HEK293T (cell line): ENCODE results near the gene PLEKHA7.

Experiments used
- BHLHE40 ChIP-seq: fragments of 450-650 bp; IDR thresholded peaks from 2 replicates; pipeline ENCODE4 v1.6.1; 2016; ENCODE audit warnings: mild to moderate bottlenecking, moderate library complexity, borderline replicate concordance
- FOXM1 ChIP-seq: fragments of 450-650 bp; IDR thresholded peaks from 2 replicates; pipeline ENCODE4 v1.6.1; 2017; ENCODE audit warnings: mild to moderate bottlenecking, borderline replicate concordance
- SP1 ChIP-seq: fragments of 450-650 bp; IDR thresholded peaks from 2 replicates; pipeline ENCODE4 v1.6.1; 2017
- TF ChIP-seq, protein P1 (sequence below): fragments of 450-650 bp; IDR thresholded peaks from 2 replicates; pipeline ENCODE4 v1.6.1; 2016

DNA sequence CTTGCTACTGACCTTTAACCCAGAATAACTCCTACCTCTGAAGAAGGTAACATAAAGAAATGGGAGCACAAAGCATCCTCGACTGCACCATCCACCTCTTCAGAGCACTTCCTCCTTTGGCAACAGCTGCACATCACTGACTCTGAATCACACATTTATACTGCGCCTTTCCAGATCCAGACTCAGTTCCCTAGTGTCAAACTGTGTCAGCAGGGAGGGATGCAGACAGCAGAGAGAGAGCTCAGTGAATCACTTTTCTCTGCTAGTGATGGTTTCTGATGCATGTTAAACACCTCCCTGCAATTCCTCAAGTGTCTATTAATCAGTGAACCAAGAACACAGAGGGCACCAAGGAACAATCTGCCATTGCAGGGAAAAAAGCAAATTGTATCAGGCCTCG, 118.9 kb downstream of the PLEKHA7 start:
- TF ChIP-seq, protein P1, sequence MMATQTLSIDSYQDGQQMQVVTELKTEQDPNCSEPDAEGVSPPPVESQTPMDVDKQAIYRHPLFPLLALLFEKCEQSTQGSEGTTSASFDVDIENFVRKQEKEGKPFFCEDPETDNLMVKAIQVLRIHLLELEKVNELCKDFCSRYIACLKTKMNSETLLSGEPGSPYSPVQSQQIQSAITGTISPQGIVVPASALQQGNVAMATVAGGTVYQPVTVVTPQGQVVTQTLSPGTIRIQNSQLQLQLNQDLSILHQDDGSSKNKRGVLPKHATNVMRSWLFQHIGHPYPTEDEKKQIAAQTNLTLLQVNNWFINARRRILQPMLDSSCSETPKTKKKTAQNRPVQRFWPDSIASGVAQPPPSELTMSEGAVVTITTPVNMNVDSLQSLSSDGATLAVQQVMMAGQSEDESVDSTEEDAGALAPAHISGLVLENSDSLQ: no peak
- no peak for TF ChIP-seq SP1
- no peak for TF ChIP-seq BHLHE40
- no peak for TF ChIP-seq FOXM1
